WERI-Rb-1 (cell line): ENCODE data around the gene MAP1LC3C.

ENCODE experiments used
- DNase-seq: peaks from one replicate; pipeline ENCODE4 v3.0.0-alpha.2; 2020
- H3K27ac ChIP-seq: fragments of 250-450 bp; sonication (Bioruptor Pico); 2 replicates; pipeline ENCODE4 v1.5.1; 2020; ENCODE audit warnings: mild to moderate bottlenecking, moderate library complexity
- H3K27me3 ChIP-seq: fragments of 250-450 bp; sonication (Bioruptor Pico); 2 replicates; pipeline ENCODE4 v1.5.1; 2021; ENCODE audit warnings: mild to moderate bottlenecking, low read depth, moderate library complexity; ENCODE audit not compliant: insufficient read depth, severe bottlenecking
- H3K36me3 ChIP-seq: fragments of 250-450 bp; sonication (Bioruptor Pico); 2 replicates; pipeline ENCODE4 v1.5.1; 2020; ENCODE audit warnings: mild to moderate bottlenecking, moderate library complexity
- H3K4me3 ChIP-seq: 2 replicates; pipeline ENCODE4 v1.5.1; 2011; ENCODE audit warnings: low read depth, mild to moderate bottlenecking, control low read depth, low read length
- H3K9me3 ChIP-seq: fragments of 250-450 bp; sonication (Bioruptor Pico); 2 replicates; pipeline ENCODE4 v1.5.1; 2021; ENCODE audit warnings: mild to moderate bottlenecking, moderate library complexity; ENCODE audit not compliant: severe bottlenecking
- CTCF ChIP-seq: IDR thresholded peaks from 2 replicates; pipeline ENCODE4 v1.5.1; 2011; ENCODE audit warnings: low read depth, mild to moderate bottlenecking, control low read depth, inconsistent platforms, low read length

Gene MAP1LC3C

GRCh38 chr1:241999026-241999425 is at the start of gene MAP1LC3C:
Gene MAP1LC3C (minus strand): TSS chr1:241999098. CDS start chr1:241999008, 90 bp downstream.
- Histone ChIP-seq H3K9me3 (peaks cover 4% of the 10 kb centered on the region), H3K4me3 (no peak within 1 kb of the TSS), H3K27me3 (no peaks in the 10 kb centered on the region), H3K36me3 (no peaks in the 10 kb centered on the region), H3K27ac (no peak within 1 kb of the TSS)
- no peak for DNase-seq
- TF ChIP-seq CTCF, result no peak

GRCh38 chr1:242043165-242043564 is 44.3 kb upstream of the MAP1LC3C start:
- no peaks in the 10 kb centered on the region for H3K36me3 ChIP-seq
- no peak for DNase-seq
- no peaks in the 10 kb centered on the region for H3K9me3 ChIP-seq
- no peaks in the 10 kb centered on the region for H3K27me3 ChIP-seq
- H3K27ac ChIP-seq, result no peak overlapping the region
- H3K4me3 ChIP-seq, result no peak overlapping the region
- no peak for TF ChIP-seq CTCF

- Histone ChIP-seq H3K4me3 (no peak overlapping the region), H3K9me3 (peaks cover 6% of the 10 kb centered on the region), H3K36me3 (no peaks in the 10 kb centered on the region), H3K27me3 (no peaks in the 10 kb centered on the region), H3K27ac (no peak overlapping the region)
- no peak for TF ChIP-seq CTCF
- DNase-seq, result no peak
Observed at GRCh38 chr1:242034392-242034791, 35.5 kb upstream of the MAP1LC3C start.

GRCh38 chr1:242033447-242033846 is 34.5 kb upstream of the MAP1LC3C start:
- no peak overlapping the region for H3K27ac ChIP-seq
- no peaks in the 10 kb centered on the region for H3K36me3 ChIP-seq
- peaks cover 6% of the 10 kb centered on the region for H3K9me3 ChIP-seq
- H3K27me3 ChIP-seq, result no peaks in the 10 kb centered on the region
- no peak for DNase-seq
- no peak for TF ChIP-seq CTCF
- H3K4me3 ChIP-seq, result no peak overlapping the region

- H3K27me3 ChIP-seq, result no peaks in the 10 kb centered on the region
- H3K9me3 ChIP-seq, result peaks cover 6% of the 10 kb centered on the region
- H3K4me3 ChIP-seq, result no peak overlapping the region
- H3K27ac ChIP-seq, result no peak overlapping the region
- no peaks in the 10 kb centered on the region for H3K36me3 ChIP-seq
- DNase-seq, result no peak
- no peak for TF ChIP-seq CTCF
Observed at GRCh38 chr1:242030071-242030470, 31.2 kb upstream of the MAP1LC3C start.

GRCh38 chr1:242025681-242026080 is 26.8 kb upstream of the MAP1LC3C start:
- Histone ChIP-seq H3K4me3 (no peak overlapping the region), H3K27me3 (no peaks in the 10 kb centered on the region), H3K36me3 (no peaks in the 10 kb centered on the region), H3K27ac (no peak overlapping the region), H3K9me3 (peaks cover 6% of the 10 kb centered on the region)
- DNase-seq, result no peak
- TF ChIP-seq CTCF, result no peak
